ENCODE measurements around the gene PEX5L. TPM values are rescaled to one million over a fixed set of nuclear protein-coding genes. Genes with fewer than 3 reads are reported as not detected.

The PEX5L gene
- total RNA-seq, 2 donors from 2014 or later, result not detected

GRCh38 chr3:180000500-180000899, 36.2 kb downstream of the PEX5L start:
- Histone ChIP-seq H3K4me1 (ENCODE audit: control insufficient read depth in 1 of 2, low read depth in 2 of 2) (no peaks in the 10 kb centered on the region), H3K4me3 (no peak overlapping the region), H3K27me3 (replicated peaks; ENCODE audit: insufficient read depth) (no peaks in the 10 kb centered on the region), H3K36me3 (no peaks in the 10 kb centered on the region), H3K27ac (no peak overlapping the region), H3K9me3 (no peaks in the 10 kb centered on the region)
- ATAC-seq (ENCODE audit: insufficient number of reproducible peaks, low FRiP score, low read depth) (no peak), DNase-seq (ENCODE audit: low spot score) (no peak)
- no peak for TF ChIP-seq CTCF (IDR thresholded peaks at IDR 0.05)

- no peak for DNase-seq (ENCODE audit: low spot score)
- Histone ChIP-seq H3K4me1 (ENCODE audit: control insufficient read depth in 1 of 2, low read depth in 2 of 2) (no peaks in the 10 kb centered on the region), H3K36me3 (no peaks in the 10 kb centered on the region), H3K4me3 (no peak overlapping the region), H3K9me3 (no peaks in the 10 kb centered on the region), H3K27ac (no peak overlapping the region), H3K27me3 (replicated peaks; ENCODE audit: insufficient read depth) (no peaks in the 10 kb centered on the region)
- no peak for ATAC-seq (ENCODE audit: insufficient number of reproducible peaks, low FRiP score, low read depth)
- no peak for TF ChIP-seq CTCF (IDR thresholded peaks at IDR 0.05)
Measured at GRCh38 chr3:179995406-179995805, 41.3 kb downstream of the PEX5L start.

- no peaks in the 10 kb centered on the region for H3K27me3 ChIP-seq (replicated peaks; ENCODE audit: insufficient read depth)
- no peaks in the 10 kb centered on the region for H3K4me1 ChIP-seq (ENCODE audit: control insufficient read depth in 1 of 2, low read depth in 2 of 2)
- H3K36me3 ChIP-seq, result no peaks in the 10 kb centered on the region
- no peak for TF ChIP-seq CTCF (IDR thresholded peaks at IDR 0.05)
- no peaks in the 10 kb centered on the region for H3K9me3 ChIP-seq
- DNase-seq (ENCODE audit: low spot score), result no peak
- no peak overlapping the region for H3K27ac ChIP-seq
- no peak for ATAC-seq (ENCODE audit: insufficient number of reproducible peaks, low FRiP score, low read depth)
- no peak overlapping the region for H3K4me3 ChIP-seq
Measured at GRCh38 chr3:179991883-179992282, 44.9 kb downstream of the PEX5L start.

- Histone ChIP-seq H3K27me3 (replicated peaks; ENCODE audit: insufficient read depth) (no peaks in the 10 kb centered on the region), H3K36me3 (no peaks in the 10 kb centered on the region), H3K4me1 (ENCODE audit: control insufficient read depth in 1 of 2, low read depth in 2 of 2) (no peaks in the 10 kb centered on the region), H3K9me3 (no peaks in the 10 kb centered on the region), H3K4me3 (no peak overlapping the region), H3K27ac (no peak overlapping the region)
- ATAC-seq (ENCODE audit: insufficient number of reproducible peaks, low FRiP score, low read depth) (no peak), DNase-seq (ENCODE audit: low spot score) (no peak)
- no peak for TF ChIP-seq CTCF (IDR thresholded peaks at IDR 0.05)
Measured at GRCh38 chr3:179991104-179991503, 45.6 kb downstream of the PEX5L start.

- no peak for TF ChIP-seq CTCF (IDR thresholded peaks at IDR 0.05)
- no peak overlapping the region for H3K27ac ChIP-seq
Measured at GRCh38 chr3:179981646-179982045, 55.1 kb downstream of the PEX5L start.

More at GRCh38 chr3:179981646-179982045, 55.1 kb downstream of the PEX5L start:
- no peaks in the 10 kb centered on the region for H3K36me3 ChIP-seq
- no peaks in the 10 kb centered on the region for H3K4me1 ChIP-seq (ENCODE audit: control insufficient read depth in 1 of 2, low read depth in 2 of 2)
- H3K27me3 ChIP-seq (replicated peaks; ENCODE audit: insufficient read depth), result no peaks in the 10 kb centered on the region
- ATAC-seq (ENCODE audit: insufficient number of reproducible peaks, low FRiP score, low read depth), result no peak
- no peak overlapping the region for H3K4me3 ChIP-seq
- no peaks in the 10 kb centered on the region for H3K9me3 ChIP-seq
- DNase-seq (ENCODE audit: low spot score), result no peak

Data from thoracic aorta (tissue), 2 donors.